Islet of Langerhans (tissue), 1 donor: ENCODE data around the gene CACNA1G.

Experiments used
- FAIRE-seq: peaks from one replicate; lab custom pipeline; 2011; peaks lifted over from hg19 to GRCh38; lab: Jason Lieb, UNC

CACNA1G gene

DNA sequence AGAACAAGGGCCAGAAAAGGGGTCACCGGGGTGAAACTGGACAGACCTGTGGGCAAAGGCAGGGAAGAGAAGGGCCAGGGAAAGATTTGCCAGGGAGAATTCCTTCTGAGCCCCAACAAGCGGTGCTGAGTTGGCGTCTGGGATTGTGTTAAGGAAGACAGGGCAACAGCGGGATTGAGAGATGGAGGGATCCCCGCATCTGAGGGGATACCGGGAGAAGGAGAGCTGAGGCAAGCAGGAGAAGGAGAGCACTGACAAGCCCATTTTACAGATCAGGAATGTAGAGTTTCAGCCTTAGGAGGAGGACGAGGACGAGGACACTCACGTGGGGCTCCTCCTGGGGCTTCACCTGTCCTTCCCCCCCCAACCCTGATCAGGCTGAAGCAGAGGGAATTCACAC is 73.2 kb downstream of the CACNA1G start:
- no peak for FAIRE-seq

DNA sequence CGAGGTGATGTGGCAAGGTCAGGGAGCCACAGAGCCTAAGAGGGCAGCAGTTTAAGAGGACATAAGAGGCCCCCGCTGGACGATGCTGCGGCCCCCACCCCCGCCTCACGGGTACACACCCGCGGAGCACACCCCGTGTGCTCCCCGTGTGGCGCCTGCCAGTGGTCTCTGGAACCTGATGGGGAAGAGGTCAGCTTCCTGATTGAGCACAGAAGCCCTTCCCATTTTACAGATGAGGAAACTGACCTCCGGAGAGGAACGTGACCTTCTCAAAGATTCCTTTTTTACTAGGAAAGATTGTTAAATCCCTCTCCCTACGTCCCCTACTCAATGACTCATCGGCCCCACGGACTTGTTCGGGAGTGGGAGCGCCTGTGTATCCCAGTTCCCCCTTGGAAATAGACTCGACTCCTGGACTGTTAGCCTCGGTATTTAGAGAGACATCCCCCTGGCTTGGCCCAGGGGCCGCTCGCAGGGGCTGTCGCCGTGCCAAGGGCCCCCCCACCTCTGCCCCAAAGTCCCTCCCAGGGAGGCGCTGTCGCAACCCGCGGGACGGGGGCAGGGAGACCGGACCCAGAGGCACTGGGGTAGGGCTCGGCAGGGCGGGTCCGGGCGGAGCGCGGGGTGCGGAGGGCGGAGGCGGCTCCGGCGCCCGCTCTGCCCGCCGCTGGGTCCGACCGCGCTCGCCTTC is 73.9 kb downstream of the CACNA1G start, which contains the start of gene ABCC3:
ABCC3 (plus strand) TSS at position 658 of the 691 bp plus-strand sequence. CDS start 56 bp downstream, outside the sequence.
- no peak for FAIRE-seq

DNA sequence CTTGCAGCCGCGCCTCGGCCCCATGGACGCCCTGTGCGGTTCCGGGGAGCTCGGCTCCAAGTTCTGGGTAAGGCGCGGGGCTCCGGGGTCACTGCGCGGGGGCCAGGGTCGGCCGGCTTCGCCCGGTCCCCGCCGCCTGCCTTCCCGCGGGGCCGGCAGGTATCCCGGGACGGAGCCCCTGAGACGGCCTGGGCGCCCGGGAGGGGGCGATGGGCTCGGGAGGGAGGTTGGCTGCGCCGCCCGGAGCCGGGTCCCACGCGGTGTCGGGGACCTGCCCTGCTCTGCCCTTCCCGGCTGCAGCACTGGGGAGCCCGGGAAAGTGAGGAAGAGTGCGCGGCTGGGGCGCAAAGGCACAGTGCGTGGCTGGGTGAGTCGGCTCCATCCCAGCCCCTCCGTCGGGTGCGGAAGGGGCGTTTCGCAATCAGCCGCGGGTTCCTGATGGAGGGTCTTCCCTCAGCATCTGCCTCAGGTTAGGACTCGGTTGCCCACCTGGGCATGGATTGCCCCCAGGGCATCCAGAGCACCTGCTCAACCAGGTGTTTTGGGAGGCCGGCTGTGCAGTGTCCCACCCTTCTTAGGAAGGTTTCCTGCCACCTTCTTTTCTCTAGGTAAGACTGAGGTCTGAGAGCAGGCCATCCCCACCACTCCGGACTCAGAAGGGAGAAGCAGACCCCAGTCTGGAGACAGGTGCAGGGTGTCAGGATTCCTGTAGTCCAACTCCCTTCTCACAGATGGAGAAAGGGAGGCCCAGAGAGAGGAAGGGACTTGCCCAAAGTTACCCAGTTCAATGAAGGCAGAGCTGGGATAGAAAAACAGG is 74.6 kb downstream of the CACNA1G start:
- no peak for FAIRE-seq

DNA sequence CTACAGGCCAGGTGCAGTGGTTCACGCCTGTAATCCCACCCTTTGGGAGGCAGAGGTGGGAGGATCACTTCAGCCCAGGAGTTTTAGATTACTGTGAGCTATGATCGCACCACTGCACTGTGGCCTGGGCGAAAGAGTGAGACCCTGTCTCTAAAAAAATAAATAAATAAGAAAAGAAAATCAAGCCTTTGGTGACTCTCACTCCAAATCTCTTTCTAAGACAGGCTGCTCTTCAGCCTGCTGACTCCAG is 75.1 kb downstream of the CACNA1G start:
- no peak for FAIRE-seq

DNA sequence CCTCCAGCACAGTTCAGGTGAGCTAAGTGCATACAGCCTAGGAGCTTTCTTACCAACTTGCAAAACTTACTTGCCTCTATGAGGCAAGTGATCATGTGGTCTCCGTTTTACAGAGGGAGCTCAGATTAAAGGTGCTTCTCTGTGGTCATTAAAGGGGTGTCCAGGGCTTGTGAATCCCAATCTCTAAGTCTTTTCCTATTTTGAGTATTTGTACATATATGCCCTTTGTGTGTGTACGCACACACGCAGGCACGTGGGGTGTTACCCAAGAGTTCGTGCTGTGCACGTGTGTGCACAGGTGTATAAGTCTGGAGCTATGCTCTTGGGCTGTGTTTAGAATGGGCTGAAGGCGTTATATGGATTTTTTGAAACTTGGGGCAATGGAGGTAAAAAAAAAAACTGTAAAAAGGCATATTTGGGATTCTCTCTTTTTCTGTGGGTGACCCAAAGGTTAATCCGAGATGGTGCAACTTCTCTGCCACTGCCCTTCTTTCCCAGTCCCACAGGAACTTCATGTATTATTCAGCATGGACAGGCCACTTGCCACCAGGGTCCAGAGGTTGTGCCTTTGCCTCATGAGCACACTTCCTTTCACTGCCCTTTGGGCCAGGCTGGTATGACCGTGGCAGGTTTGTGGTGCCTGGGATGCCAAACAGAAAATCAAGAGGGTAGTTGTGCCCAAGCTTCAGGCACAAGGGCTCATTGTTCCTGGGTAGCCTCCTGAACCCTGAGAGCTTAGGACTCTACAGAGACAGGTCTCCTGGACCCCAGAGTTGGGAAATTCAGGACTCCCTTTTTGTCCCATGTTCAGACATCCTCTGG is 75.7 kb downstream of the CACNA1G start:
- FAIRE-seq: no peak

DNA sequence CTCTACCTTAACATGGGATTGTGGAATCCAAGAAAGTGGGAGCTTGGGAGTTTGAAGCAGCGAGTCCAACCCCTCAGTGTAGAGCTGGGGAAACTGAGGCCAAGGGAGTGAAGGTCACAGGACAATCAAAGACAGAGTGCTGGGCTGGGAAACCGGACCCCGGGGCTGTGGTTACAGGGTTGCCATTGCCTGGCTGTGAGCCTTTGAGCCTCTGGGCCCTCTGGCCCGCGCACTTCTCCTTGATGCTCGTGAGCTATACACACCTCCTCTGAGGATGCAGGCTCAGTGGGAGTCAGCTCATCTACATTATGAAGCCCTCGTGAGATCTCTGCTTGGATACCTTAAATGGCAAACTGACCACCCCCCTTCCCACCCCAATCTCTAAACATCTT is 76.3 kb downstream of the CACNA1G start:
- FAIRE-seq: no peak

DNA sequence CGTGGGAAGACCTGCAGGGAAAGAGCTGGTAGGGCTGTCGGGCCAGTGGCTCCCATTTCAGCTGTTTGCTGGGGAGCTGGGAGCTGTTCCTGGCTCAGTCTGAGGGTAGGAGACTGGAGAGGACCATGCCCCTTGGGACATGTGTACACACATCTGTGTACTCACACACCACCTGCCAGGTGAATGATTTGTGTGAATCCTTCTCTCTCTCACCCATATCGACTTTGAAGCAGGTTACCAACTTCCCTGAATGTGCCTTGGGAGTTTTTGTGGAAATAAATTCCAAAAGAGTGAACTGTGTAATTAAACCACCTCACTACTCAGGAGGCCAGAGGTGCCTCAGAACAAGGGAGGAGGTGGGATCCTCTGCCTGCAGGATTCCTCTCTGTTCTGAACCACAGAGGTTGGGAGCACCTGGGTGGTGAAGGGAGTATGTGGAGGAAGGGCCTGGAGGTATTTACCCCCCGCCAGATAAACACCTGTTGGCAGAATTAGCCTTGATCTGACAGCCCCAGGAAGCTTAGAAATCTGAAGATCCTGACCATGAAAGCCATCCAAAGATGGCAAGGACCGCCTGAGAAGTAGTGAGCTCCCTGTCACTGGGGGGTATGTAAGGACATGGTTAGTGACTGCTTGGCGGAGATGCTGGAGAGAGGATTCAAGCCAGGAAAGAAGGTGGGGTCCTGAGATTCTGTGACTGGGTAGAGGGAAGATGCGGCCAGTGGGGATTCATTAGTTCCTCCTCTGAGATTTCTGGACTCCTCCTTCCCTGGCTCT is 77.5 kb downstream of the CACNA1G start:
- no peak for FAIRE-seq

DNA sequence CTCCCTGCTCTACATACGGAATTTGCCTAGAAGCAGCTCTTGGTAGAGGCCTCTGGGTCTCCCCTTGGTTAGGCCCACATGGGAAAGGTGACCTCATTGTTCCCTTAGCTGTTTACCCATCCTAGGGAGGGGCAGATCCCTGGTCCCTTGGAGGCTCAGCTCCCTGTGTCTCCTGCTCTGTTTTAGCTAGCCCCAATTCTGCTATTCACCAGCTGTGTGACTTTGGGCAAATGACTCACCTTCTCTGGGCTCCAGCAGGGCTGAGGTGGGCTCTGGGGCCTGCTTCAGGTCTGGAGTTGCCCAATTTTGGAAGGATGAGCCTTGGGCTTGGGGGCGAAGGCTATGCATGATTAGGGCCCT is 78.1 kb downstream of the CACNA1G start:
- FAIRE-seq: no peak

DNA sequence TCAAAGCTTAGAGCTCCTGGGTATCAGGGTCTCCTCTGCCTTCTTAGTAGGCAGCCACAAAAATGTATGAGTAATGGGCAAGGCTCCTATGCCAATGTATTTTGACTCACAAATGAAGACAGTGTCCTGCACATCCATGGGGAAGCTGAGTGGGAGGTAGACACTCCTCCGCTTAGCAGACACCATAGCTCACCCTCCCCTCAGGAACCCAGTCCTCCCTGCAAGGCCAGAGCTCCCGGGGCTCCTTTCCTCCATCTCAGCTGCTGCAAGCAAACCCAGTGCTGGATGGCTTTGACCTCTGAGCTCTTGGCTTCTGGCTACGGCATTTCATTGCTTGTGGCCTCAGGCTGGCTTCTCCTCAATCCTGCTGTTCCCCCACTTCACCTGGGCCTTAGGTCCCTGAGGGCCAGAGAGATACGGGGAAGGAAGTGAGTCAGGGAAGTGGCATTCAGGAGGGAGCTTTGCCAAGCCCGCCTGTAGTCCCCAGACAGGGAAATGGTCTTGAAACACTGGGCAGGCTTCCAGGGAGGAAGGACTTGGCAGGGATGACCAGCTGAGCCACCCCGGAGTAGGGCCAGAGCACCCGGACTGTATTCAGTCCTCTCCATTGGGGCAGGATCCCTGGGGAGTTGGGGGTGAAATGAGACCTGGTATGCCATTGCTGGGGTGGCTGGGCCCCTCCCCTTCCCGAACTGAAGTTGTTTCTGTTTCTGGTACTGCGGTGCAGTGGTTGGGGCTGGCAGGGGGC is 78.6 kb downstream of the CACNA1G start:
- no peak for FAIRE-seq

DNA sequence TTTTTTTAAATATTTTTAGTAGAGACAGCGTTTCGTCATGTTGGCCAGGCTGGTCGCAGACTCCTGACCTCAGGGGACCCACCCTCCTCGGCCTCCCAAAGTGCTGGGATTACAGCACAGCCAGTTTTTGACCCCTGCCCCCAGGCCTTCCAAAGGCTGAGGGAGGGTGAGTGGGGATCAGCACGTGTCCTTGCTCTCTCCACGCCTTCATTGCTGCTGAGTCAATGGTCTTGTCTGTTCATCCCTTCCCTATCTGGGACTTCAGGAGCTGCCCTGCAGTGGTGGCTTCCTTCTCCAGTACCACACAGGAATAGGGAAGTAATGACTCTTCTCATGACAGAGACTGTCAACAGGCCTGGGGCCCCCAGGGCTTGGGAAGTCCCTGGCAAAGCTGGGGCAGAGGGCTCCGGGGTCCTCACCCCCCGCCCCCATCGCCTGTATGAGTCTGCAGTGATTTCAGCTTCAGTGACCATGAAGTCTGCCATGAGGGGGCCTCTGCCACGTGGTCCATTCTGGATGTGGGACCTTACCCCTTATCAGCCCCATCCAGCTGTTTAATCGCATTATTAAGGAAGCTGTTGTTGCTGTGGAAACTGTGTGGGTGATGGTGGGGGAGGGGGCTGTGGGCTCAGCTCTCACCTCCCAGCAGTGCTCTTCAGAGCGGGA is 80.3 kb downstream of the CACNA1G start:
- FAIRE-seq: no peak

DNA sequence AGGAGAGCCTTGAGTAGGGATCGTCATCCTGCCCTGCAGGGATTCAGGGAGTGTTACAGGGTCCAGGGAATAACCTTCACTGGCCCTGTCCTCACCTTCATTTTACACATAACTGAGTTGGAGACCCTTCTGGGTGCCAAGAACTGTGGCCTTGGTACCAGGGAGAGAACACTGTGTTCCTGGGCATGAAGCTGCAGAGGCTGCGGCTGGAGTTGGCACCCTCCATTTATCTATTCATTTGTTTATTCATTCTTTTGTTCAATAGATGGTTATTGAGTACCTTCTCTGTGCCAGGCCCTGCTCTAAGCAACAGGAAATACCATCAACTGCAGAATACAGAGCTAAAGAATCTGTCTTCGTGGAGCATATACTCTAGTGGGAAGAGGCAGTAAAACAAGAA is 80.8 kb downstream of the CACNA1G start:
- no peak for FAIRE-seq

DNA sequence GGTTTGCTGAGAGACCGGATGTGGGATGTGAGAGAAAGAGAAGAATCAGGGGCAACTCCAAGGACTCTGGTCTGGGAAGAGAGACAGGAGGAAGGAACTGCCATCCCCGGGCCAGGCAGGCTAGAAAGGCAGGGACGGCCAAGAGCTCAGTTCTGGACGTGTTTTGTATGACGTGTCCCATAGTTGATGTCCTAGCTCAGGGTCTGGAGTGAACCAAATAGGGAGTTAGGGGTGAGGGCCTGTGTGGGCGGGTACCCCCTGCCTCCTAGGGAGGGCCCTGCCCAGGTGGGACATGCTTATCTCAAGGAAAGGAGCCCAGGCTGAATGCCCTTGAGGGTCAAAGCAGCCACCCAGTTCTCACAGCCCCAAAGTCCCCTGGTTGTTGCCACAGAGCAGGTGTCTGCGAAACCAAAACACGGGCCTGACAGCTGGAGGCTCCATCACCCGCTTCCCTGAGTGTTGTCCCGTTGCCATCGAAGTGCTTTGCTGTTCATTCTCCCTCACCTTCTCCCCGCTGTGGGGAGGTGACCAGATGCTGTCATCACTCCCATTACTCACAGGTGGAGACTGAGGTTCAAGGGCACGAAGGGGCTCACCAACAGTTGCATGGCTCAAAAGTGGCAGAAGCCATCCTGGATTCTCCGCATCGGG is 81.7 kb downstream of the CACNA1G start:
- no peak for FAIRE-seq

DNA sequence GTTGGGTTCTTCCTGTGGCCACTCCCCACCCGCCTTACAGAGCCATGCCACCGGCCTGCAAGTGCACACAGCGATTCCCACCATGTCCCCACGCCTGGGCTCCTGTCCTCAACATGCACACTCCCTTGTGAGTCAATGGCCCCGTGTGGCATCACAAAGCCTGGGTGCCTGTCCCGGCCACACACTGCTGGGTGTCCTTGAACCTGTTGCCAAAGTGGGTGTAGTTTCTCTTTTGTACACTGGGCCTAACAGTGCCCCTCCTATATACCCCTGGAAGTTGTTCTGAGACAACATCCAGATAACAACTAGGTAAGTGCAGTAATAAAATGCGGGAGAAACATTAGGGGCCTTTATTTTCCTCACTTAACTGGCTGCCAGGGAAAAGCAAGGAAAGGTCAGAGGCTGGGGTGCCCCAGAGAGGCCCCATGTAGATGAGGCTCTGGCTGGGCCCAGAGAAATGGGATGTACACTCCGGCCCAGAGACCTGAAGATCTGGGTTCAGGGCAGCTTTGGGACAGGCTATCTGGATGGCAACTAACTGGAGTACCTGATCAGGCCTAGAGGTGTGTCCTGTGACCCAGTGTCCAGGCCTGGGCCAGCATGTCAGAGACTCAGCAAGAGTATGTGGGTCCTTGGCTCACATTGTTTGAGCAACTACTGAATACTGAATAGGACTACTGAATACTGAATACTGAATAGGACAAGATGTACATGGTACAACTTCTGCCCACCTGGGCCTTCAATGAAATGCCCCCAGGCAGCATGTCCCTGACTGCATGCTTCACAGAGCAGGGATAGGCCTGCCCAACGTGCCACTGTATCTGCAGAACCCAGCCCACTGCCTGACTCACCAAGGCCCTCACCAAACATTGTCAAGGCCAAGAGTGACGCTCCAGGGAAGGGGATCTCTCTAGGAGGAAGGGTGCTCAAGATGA is 82.5 kb downstream of the CACNA1G start:
- FAIRE-seq: no peak

DNA sequence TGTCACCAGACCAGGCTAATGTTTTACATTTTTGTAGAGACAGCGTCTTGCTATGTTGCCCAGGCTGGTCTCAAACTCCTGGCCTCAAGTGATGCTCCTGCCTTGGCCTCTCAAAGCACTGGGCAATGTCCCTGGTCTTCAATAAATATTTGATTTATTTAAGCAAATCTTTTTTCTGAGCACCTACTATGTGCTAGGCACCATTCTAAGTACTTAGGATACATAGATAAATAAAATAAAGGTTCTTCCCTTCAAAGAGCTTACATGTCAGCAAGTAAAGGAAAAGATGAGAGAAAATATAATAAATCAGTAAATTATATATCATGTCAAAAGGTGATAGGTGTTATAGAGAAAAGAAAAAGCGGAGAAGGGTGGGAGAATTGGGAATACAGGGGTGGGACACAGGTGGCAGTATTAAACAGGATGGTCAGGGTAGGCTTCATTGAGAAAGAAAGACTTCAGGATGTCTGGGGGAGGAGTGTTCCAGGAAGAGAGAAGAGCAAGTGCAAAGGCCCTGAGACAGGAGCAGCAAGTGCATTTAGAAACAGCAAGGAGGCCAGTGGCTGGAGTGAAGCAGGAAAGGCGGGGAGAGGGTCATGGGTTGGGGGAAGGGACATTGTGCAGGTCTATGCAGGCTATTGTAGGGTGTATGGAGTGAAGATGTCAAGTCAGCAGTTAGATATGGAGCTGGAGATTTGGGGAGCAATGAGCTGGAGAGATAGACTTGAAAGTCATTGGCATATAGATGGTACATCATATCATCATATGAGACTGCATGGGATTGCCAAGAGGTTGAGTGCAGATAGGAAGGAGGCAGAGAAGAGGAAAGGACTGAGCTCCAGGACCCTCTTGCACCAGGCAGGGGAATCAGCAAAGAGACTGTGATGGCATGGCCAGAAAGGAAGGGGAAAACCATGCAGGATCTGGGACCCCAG is 85.5 kb downstream of the CACNA1G start:
- FAIRE-seq: no peak

DNA sequence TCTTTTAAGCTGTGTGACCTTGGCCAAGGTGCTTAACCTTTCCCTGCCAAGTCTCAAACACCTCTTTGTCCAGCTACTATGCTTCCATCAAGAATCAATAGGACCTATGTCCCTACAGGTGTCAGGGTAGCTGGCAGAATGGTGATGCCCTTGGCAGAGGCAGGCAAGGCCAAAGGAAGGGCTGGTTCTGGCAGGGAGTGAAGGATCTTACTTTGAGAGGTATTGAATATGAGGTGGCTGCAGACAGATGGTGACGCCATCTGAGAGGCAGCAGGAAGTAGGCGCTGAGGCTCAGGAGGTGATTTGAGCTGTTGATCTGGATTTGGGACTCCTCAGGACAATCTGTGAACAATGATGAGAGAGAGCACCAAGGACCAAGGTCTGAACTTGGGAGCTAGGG is 86.7 kb downstream of the CACNA1G start:
- no peak for FAIRE-seq

DNA sequence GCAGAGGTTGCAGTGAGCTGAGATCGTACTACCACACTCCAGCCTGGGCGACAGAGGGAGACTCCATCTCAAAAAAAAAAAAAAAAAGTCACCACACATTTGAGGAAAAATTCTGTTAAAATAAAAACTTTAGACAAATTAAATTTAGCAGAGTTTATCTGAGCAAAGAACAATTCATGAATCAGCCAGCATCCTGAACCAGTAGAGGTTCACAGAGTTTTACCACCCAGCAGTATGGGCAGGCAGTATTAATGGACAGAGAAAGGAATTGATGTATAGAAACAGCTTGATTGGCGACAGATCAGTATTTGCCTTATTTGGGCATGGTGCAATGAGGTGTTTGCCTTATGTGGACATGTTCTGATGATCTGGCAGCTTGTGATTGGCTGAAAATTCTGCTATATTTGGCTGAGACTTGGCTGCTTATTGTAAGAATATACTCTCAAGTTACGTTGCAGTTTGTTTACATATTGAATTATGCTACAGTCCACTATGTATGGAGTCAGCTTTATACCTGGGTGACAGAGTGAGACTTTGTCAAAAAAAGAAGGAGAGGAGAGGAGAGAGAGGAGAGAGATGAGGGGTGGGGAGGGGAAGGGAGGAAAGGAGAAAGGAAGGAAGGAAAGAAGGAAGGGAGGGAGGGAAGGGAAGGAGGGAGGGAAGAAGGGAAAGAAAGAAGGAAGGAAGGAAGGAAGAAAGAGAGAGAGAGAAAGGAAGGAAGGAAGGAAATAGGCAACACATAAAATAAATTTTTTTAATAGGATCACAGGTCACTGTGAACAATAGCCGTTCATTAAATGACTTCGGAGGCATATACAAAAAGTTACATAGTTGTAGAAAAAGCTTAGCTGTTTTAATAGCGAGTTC is 88.8 kb downstream of the CACNA1G start:
- FAIRE-seq: no peak

DNA sequence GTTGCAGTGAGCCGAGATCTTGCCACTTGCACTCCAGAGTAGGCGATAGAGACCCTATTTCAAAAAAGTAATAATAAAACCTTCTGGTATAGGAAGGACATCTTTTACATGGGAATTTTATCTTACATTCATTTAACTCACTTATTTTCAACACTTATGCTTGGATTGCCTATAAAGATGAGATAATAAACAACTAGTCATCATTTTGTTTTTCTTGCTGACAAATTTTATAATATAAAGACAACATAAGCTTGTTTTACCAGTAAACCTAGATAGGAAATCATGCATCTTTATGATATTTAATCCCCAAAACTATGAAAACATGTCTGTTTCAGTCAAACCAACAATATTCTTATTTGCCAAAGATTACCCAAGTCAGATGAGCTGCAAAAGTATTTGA is 91.1 kb downstream of the CACNA1G start:
- no peak for FAIRE-seq
